ENCODE measurements around the gene ZSWIM1. TPM values are rescaled to one million over a fixed set of nuclear protein-coding genes. Genes with fewer than 3 reads are reported as not detected.

ZSWIM1 gene
- total and polyA plus RNA-seq, 2 of the 13 experiments (the other 11 are each of a cell fraction or from before 2014, with no cell fraction given), result 9.5 to 11.7 TPM

GRCh38 chr20:45909336-45909808, 28.3 kb downstream of the ZSWIM1 start (continued):
- TF ChIP-seq SIX4 (CRISPR knock-in tag; IDR thresholded peaks at IDR 0.05) (no peak), LCORL (IDR thresholded peaks at IDR 0.05) (no peak), LCORL (CRISPR knock-in tag; IDR thresholded peaks at IDR 0.05) (no peak), MTA3 (CRISPR knock-in tag; IDR thresholded peaks at IDR 0.05) (no peak), SNAPC2 (CRISPR knock-in tag; IDR thresholded peaks at IDR 0.05) (no peak), PLSCR1 (CRISPR knock-in tag; IDR thresholded peaks at IDR 0.05; ENCODE audit: borderline replicate concordance) (no peak), ZNF629 (CRISPR knock-in tag; conservative IDR thresholded peaks at IDR 0.05) (0 out of 2 replicates have a peak, but pooled peaks have one; percentile 22), ZNF329 (CRISPR knock-in tag; IDR thresholded peaks at IDR 0.05; ENCODE audit: low read depth) (0 out of 2 replicates have a peak, but pooled peaks have one; percentile 38), AGO1 (IDR thresholded peaks at IDR 0.05; ENCODE audit: low read depth, low read length, poor library complexity, severe bottlenecking) (no peak), ZIK1 (CRISPR knock-in tag; IDR thresholded peaks at IDR 0.05; ENCODE audit: borderline replicate concordance, low read depth) (no peak), HNF4G (IDR thresholded peaks at IDR 0.05; ENCODE audit: borderline replicate concordance, low read depth, low read length) (peak; percentile 90), HNF4G (CRISPR knock-in tag; IDR thresholded peaks at IDR 0.05; ENCODE audit: borderline replicate concordance, low read depth) (peak; percentile 91; the same call in 1 of the 2 replicates), ZNF619 (CRISPR knock-in tag; IDR thresholded peaks at IDR 0.05) (no peak), TEAD3 (CRISPR knock-in tag; optimal IDR thresholded peaks at IDR 0.05; ENCODE audit: borderline replicate concordance) (peak; percentile 81), XRCC5 (optimal IDR thresholded peaks at IDR 0.05; ENCODE audit: low read length) (peak; percentile 37), RORA (CRISPR knock-in tag; IDR thresholded peaks at IDR 0.05) (no peak), ZNF260 (CRISPR knock-in tag; IDR thresholded peaks at IDR 0.05; ENCODE audit: borderline replicate concordance, low read depth) (no peak), TCF12 (IDR thresholded peaks at IDR 0.05) (no peak), TCF12 (CRISPR knock-in tag; IDR thresholded peaks at IDR 0.05) (0 out of 2 replicates have a peak, but pooled peaks have one; percentile 29), POLR2AphosphoS2 (IDR thresholded peaks at IDR 0.05; ENCODE audit: low read depth, low read length) (no peak), TP53 (CRISPR knock-in tag; conservative IDR thresholded peaks at IDR 0.05) (no peak), BORCS8-MEF2B (CRISPR knock-in tag; IDR thresholded peaks at IDR 0.05) (no peak), POGK (CRISPR knock-in tag; conservative IDR thresholded peaks at IDR 0.05) (no peak), BRCA1 (CRISPR knock-in tag; IDR thresholded peaks at IDR 0.05) (peak; percentile 7; the same call in 1 of the 2 replicates), EED (CRISPR knock-in tag; IDR thresholded peaks at IDR 0.05) (no peak), SRSF9 (IDR thresholded peaks at IDR 0.05; ENCODE audit: borderline replicate concordance, insufficient read depth, low read depth, low read length, poor library complexity, severe bottlenecking) (no peak), UBTF (CRISPR knock-in tag; IDR thresholded peaks at IDR 0.05) (no peak; the same call in 1 of the 2 replicates)
